Pulmonary artery endothelial cell (primary cell): ENCODE measurements around the gene LPCAT1. TPM values are rescaled to one million over a fixed set of nuclear protein-coding genes. Genes with fewer than 3 reads are reported as not detected.
"Not testable (repeated sequence)": the region's sequence is repeated elsewhere in the genome, so short reads cannot be mapped to it uniquely, and the experiment has no call there.

Source experiments
- DNase-seq: peaks from one replicate; pipeline ENCODE4 v3.0.0-alpha.2; 2011; ENCODE audit warnings: low read depth, low spot score
- total RNA-seq: library from RNA; depleted of rRNA; stranded (reverse); fragments of >200 nt; gene quantifications from 2 replicates; pipeline ENCODE4 v1.2.3, GENCODE V29; 2014

LPCAT1 gene
- total RNA-seq, 1 donor from 2014 or later, result 54.5 TPM

GRCh38 chr5:1541702-1542400 lies 18.1 kb upstream of the LPCAT1 start:
- DNase-seq, result no peak

- no peak for DNase-seq
These were observed 17.3 kb upstream of the LPCAT1 start for GRCh38 chr5:1540831-1541701.

- DNase-seq, result no peak
These were observed 16.4 kb upstream of the LPCAT1 start for GRCh38 chr5:1540166-1540565.

GRCh38 chr5:1539393-1540161 lies 15.8 kb upstream of the LPCAT1 start:
- not testable (repeated sequence) for DNase-seq

- DNase-seq, result no peak
These were observed 15.1 kb upstream of the LPCAT1 start for GRCh38 chr5:1538741-1539392.

- no peak for DNase-seq
These were observed 14.5 kb upstream of the LPCAT1 start for GRCh38 chr5:1538276-1538675.

GRCh38 chr5:1537603-1538154 lies 13.9 kb upstream of the LPCAT1 start:
- DNase-seq, result no peak

GRCh38 chr5:1536871-1537602 lies 13.3 kb upstream of the LPCAT1 start:
- DNase-seq, result no peak

GRCh38 chr5:1536322-1536845 lies 12.6 kb upstream of the LPCAT1 start:
- DNase-seq, result no peak

GRCh38 chr5:1535646-1536045 lies 11.9 kb upstream of the LPCAT1 start:
- DNase-seq, result no peak

- DNase-seq, result no peak
These were observed 8.6 kb upstream of the LPCAT1 start for GRCh38 chr5:1532384-1532783.

GRCh38 chr5:1529498-1529897 lies 5.7 kb upstream of the LPCAT1 start:
- no peak for DNase-seq

- DNase-seq, result no peak
These were observed 3.9 kb upstream of the LPCAT1 start for GRCh38 chr5:1527533-1528205.

- no peak for DNase-seq
These were observed 2.9 kb upstream of the LPCAT1 start for GRCh38 chr5:1526681-1527131.

GRCh38 chr5:1526190-1526631 lies 2.5 kb upstream of the LPCAT1 start:
- no peak for DNase-seq

- no peak for DNase-seq
These were observed 1.9 kb upstream of the LPCAT1 start for GRCh38 chr5:1525624-1526189.

- no peak for DNase-seq
These were observed 1.3 kb upstream of the LPCAT1 start for GRCh38 chr5:1524799-1525623.

GRCh38 chr5:1524481-1524798 lies 680 bp upstream of the LPCAT1 start:
- DNase-seq, result no peak

GRCh38 chr5:1523480-1523792 lies 324 bp downstream of the LPCAT1 start:
- no peak for DNase-seq
